SHP77 treated with DMSO at 0.1 percent for 48 hours (cell line): Measurements from ENCODE around the gene INTS11.

Experiments used
- DNase-seq: peaks from one replicate; lab custom pipeline; 2025; lab: John Stamatoyannopoulos, UW

INTS11 gene

GRCh38 chr1:1312450-1313314 lies 11.8 kb downstream of the INTS11 start:
- DNase-seq = no peak

GRCh38 chr1:1311107-1312104 lies 13.1 kb downstream of the INTS11 start:
- DNase-seq = no peak

- DNase-seq = no peak
Measured at GRCh38 chr1:1310476-1311053, 13.9 kb downstream of the INTS11 start.

- no peak for DNase-seq
Measured at GRCh38 chr1:1310109-1310385, 14.4 kb downstream of the INTS11 start.

GRCh38 chr1:1309251-1310108 lies 15.0 kb downstream of the INTS11 start:
- DNase-seq = no peak

GRCh38 chr1:1308756-1309250 lies 15.7 kb downstream of the INTS11 start:
- DNase-seq = no peak

GRCh38 chr1:1307923-1308755 lies 16.3 kb downstream of the INTS11 start, which contains the start of the genes ACAP3 and PUSL1:
ACAP3 (minus strand) TSS chr1:1307930; CDS start chr1:1307815, 115 bp downstream.
PUSL1 (plus strand) TSS chr1:1308597; CDS start chr1:1308644, 47 bp downstream.
- peak; percentile 69 for DNase-seq

GRCh38 chr1:1307261-1307922 lies 17.1 kb downstream of the INTS11 start:
- no peak for DNase-seq

GRCh38 chr1:1306661-1307260 lies 17.7 kb downstream of the INTS11 start:
- no peak for DNase-seq

- DNase-seq = no peak
Measured at GRCh38 chr1:1306070-1306660, 18.3 kb downstream of the INTS11 start.

- DNase-seq = peak; percentile 28
Measured at GRCh38 chr1:1305300-1306069, 19.0 kb downstream of the INTS11 start.

- peak; percentile 70 for DNase-seq
Measured at GRCh38 chr1:1304331-1305299, 19.8 kb downstream of the INTS11 start.

- DNase-seq = no peak
Measured at GRCh38 chr1:1303736-1304135, 20.7 kb downstream of the INTS11 start.

- DNase-seq = no peak
Measured at GRCh38 chr1:1302951-1303509, 21.4 kb downstream of the INTS11 start.

- DNase-seq = no peak
Measured at GRCh38 chr1:1302006-1302430, 22.4 kb downstream of the INTS11 start.

GRCh38 chr1:1300352-1300739 lies 24.1 kb downstream of the INTS11 start:
- DNase-seq = no peak
